Measurements from ENCODE around the gene FAM107B. TPM values are rescaled to one million over a fixed set of nuclear protein-coding genes. Genes with fewer than 3 reads are reported as not detected.

FAM107B gene
- total and polyA plus RNA-seq, 2 of the 8 experiments (the other 6 are each of a cell fraction or from before 2014, with no cell fraction given) = 7.5 to 28.1 TPM

DNA sequence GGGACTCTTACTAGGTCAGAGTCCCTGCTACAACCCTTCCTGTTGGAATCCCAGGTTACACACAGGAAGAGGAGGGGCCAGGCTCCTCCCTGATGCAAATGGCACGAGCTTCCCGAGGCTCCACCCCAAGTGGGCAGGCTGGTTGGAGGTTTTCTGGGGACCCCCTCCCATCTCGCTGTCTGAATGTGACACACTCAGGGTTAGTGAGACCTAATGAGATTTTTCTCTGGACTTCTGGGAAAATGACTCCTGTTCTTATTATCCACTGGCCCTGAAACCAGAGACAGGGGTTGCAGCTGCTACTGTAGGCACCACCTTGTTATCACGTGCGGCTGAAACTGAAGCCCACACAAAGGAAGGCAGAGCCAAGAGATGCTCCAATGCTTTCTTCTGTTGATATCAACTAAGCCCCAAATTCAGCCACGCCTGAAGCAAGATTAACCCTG, 103.3 kb downstream of the FAM107B start (continued):
- TF ChIP-seq MAX (IDR thresholded peaks at IDR 0.05) (0 out of 2 replicates have a peak, but pooled peaks have one; percentile 33), TBP (IDR thresholded peaks at IDR 0.05; ENCODE audit: low read depth, low read length) (no peak)

Data from H1 (cell line).